ENCODE results near the gene INPP5E.

INPP5E gene, protein sequence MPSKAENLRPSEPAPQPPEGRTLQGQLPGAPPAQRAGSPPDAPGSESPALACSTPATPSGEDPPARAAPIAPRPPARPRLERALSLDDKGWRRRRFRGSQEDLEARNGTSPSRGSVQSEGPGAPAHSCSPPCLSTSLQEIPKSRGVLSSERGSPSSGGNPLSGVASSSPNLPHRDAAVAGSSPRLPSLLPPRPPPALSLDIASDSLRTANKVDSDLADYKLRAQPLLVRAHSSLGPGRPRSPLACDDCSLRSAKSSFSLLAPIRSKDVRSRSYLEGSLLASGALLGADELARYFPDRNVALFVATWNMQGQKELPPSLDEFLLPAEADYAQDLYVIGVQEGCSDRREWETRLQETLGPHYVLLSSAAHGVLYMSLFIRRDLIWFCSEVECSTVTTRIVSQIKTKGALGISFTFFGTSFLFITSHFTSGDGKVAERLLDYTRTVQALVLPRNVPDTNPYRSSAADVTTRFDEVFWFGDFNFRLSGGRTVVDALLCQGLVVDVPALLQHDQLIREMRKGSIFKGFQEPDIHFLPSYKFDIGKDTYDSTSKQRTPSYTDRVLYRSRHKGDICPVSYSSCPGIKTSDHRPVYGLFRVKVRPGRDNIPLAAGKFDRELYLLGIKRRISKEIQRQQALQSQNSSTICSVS

DNA sequence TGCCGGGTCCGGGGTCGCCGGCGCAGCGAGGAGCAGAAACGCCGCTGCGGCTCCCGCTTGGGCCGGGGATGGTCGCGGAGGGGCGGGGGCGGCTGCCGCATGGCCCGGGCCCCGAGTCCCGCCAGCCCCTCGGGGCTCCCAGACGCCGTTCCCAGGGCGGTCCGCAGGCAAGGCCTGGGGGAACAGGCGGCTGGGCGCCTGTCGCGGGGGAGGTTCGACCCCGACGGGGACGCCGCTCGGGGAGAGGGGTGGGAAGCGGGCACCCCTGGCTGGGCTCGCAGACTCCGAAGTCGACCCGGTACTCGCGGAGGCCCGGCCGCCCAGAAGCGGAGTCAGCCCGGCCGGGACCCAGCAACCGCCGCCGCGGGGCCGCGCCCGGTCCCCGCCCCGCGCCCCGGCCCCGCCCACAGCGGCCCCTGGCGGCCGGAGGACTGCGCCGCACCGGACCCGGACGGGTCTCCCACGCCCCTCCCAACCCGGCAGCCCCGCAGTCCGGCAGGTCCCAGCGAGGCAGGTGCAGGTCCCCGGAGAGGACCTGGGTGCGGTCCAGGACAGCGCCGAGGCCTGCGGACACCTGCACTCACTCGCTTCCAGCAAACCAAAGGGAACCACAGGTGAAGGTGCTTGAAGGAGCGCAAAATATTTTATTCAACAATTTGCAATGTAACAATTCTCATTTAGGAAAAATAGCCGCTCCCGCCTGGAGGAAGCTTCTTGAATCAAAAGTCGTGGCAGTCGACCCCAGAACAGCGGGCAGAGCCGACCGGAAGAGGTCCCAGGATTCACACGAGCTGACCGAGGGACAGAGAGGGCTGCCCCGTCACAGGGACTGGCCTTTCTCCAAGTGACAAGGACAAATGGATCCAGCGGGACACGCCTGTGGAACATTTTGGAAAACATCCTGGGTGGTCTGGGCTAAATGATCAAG lies at the start of gene INPP5E:
TSS of gene INPP5E (minus strand) at position 365 of the 928 bp plus-strand sequence. CDS start 426 bp downstream, outside the sequence.
- DNase-seq (ENCODE audit: low read depth) = peak; percentile 78

DNA sequence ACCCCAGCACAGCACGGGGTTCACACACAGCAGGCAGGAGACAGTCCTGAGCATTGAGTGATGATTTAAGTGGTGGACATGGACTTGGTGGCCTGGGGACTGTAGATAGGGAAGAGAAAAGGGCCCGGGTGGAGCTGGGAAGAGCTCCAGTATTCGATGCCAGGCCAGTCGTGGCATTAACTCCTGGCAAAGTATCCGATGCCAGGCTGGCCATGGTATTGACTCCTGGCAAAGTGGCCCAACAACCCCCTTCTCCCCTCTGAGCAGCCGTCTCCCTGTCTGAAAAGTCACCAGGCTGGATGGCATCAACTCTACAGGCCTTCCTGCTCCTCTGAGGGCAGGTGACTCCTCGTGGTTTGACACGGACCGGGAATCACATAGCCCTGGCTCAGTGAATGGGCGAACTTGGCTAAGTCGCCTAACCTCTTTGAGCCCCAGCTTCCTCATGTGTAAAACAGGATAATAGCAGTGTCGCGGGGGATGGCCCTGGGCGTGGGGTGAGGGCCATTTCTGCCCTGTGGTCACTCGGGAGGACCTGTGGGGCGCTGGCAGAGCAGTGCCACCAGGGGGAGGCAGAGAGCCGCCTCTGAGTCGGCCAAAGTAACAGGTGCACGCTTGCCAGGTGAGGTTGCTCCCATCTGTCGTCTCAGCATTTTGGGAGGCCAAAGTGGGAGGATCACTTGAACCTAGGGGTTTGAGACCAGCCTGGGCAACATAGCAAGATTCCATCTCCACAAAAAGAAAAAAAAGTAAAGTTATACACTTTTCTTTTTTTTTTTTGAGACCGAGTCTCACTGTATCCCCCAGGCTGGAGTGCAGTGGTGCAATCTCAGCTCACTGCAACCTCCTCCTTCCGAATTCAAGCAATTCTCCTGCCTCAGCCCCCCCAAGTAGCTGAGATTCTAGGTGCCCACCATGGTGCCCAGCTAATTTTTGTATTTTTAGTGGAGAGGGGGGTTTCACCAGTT lies 48.9 kb upstream of the INPP5E start:
- DNase-seq (ENCODE audit: low read depth) = peak; percentile 59

DNA sequence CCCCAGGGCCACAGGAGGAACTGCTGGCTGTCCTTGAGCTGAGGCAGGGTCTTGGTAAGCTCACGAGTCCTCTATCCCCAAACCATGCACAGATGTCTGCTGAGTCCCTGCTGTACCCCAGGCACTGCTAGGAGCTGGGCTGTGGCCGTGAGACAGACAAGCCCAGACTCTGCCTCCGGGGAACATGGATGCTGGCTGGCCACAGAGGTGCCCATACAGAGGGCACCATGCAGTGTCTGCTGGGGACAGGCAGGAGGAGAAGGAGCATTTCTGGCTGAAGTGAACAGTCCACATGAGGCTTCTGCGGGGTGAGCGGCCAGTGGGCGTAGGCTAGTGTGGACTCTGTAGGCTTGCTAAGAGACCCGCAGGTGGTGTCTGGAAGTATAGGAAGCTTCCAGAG lies 48.0 kb upstream of the INPP5E start:
- no peak for DNase-seq (ENCODE audit: low read depth)

DNA sequence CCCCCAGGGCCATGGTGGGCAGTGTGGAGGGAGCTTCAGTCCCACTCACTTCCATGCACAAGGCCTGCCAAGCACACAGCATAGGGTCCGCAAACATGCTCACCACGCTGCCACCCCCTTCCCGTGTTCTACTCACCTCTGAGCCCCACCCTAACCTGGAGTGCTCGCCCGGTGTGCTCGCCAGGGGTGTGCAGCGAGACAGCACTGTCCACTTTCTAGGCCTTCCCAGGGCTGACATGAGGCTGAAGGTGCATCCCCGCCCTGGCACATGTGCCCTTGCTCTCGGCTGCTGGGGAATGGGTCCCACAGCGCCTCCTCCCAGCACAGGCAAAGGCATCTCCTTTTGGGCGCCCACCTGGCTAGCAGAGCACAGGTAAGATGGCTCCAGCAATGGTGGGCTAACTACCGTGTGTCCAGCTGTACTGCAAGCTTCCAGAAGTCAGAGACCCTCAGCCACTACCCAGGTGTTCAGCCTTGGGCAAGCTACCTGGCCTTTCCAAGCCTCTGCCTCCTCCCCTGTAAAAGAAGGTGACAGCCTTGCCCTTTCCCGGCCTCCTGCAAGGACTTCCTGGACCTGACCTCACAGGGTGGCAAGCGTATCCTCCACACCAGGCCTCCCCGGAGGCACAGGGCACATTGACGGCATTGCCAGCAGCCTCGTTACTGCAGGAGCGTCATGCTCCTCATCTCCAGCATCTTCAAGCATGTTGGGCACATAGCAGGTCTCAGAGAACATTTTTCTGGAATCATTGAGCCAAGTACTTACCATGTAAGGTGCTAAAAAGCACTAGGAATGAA lies 47.4 kb upstream of the INPP5E start:
- no peak for DNase-seq (ENCODE audit: low read depth)

DNA sequence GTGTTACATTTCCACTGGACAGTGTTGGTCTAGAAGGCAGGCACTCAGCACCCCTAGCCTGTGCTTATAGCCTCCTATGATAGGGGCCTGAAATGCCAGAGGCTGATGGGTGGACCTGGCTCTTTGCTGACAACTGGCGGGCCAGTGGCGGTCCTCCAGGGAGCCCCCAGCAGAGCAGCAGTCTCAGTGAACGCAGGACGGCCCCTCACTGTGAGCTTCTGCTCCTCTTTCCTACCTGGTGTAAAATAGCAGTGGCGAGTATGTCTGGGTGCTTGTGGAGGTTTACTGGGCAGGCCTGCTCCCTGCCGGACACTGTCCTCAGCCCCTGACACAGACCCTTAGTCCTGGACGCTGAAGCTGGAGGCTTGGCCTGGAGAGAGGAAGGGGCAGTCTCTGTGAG lies 46.5 kb upstream of the INPP5E start:
- DNase-seq (ENCODE audit: low read depth) = no peak

DNA sequence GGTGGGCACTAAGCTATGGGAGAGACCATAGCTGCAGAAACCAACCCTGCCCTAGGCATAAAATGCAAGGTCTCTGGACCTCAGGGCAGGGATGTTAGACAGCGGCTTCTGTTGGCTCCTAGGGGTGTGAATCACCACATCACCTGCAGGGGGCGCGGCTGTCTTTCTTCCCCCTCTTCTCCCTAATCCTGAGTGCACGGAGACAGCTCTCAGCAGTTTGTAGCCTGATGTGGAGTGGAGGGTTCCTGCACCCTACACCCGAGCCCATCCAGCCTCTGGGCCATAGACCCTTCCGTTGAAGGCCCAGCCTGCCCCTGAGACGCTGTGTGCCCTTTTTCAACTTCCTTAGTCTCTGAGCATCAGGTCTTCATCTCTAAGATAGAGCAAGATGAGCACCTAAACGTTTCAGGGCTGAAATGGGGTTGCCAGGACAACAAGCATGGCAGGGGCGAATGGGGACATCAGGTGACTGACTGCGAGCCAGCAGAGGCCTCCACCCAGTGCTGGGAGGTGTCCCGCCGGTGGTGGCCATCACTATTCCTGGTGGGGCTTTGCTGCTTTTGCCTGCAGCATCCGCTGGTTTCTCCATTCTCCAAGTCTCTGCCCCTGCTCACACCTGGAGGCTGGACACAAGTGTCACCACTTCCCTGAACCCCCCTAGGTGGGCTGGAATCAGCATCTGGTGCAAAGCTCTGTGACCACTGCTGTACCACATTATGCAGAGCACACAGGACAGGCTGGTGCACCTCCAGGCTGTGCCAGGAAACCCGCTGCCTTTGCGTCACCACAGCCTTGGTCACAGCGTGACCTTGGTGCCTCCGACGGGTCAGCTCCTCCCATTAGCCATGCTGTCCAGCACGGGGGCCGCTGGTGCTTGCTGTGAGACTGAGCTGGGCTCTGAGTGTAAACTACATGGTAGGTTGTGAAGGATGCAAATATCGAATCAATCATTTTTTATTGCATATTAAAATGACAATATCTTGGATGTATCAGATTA lies 45.7 kb upstream of the INPP5E start:
- peak; percentile 77 for DNase-seq (ENCODE audit: low read depth)

DNA sequence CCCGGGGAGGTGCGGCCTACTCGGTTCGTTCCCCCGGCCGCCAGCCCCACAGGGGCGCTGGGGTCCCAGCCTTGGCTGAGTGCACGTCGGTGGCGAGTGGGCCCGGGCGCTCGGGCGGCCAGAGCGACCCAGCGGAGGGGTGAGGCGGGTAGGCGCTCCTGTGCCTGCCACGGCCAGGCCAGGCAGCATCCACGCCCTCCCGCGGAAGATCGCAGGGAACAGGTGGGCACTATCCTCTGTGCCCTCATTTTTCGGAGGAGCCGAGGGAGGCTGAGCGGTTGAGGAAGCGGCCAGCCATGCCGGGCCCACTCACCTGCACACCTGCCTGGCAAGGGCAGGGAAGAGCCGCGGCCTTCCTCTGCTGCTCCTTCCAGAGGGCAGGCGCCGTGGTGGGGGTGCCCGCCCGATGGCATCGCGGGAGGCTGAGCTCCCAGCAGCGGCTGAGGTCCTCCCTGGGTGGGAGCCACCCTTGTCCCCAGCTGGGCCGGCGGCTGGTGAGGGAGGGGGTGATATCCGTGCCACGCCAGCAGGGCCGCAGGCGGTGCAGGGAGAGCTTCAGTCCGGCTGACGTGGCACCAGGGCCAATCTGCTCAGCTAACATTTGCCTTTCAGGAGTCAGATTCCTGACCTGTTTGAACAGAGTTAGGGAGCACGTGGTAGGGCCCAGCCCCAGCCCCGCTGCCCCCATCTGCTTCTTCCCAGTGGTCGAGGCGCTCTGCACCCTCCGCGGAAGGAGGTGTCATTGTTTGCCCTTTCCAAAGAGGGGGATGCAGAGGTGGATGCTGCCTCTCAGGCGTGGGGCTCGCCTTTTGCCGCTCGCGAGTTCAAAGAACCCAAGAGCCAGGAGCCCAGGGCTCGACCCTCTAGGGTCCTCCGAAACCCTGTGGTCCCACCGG lies 44.8 kb upstream of the INPP5E start:
- no peak for DNase-seq (ENCODE audit: low read depth)

DNA sequence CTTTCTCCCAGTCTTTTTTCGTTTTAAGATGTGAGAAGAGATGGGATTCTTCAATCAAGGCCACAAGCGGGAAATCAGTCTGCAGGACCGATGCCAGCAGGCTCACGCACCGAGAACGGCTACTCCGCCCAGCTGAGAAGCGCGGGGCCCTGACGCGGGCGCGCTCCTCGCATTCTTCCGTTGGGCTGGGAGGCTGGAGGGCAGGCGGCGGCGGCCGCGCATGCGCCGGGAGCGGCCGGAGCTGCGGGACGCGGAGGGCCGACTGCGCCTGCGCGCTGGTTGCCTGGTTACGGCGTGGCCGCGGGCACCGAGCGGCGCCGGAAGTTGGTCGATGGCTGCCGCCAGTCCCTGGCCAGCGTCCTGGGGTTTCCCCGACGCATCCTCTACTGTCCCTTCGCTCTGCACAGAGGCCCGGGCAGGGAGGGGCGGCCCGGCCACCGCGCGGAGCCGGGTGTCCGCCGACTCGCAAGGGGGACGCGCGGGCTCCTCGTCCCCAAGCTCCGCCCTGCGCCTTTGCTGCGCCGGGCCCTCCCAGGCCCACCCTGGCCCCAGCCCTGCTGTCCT lies 44.0 kb upstream of the INPP5E start:
- peak; percentile 94 for DNase-seq (ENCODE audit: low read depth)

DNA sequence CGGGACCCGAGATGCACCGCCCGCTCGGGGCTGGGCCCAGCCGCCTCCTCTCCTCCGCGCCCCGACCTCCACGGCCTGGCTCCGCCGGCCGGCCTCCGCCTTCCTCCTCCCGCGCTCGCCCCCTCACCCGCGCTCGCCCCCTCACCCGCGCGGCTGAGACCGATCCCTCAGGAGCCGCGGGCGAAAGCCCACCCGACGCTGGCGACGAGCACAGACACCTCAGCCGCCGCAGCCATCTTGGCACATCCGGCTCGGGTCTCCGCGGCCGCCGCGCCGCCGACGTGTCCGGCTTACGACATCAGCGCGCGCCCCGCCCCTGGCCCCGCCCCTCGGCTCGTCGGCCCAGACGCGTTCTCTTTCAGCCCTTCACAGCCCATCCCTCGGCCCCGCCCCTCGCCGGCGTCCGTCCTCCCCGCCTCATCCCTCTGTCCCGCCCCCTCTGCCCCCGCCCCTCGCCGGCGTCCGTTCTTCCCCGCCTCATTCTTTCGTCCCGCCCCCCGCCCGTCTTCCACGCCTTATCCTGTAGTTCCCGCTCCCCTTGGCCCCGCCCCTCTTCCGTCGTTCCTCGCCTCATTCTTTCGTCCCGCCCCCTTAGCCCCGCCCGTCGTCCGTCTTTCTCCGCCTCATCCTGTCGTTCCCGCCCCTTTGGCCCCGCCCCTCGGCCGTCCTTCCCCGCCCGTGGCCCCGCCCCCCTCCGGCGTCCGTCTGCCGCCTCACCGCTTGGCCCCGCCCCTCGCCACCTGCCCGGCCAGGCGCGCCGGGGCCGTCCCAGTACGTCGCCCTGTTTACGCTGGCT lies 43.3 kb upstream of the INPP5E start, which contains the start of gene SEC16A:
TSS of gene SEC16A (minus strand) at position 248 of the 796 bp plus-strand sequence. CDS start 5,425 bp downstream, outside the sequence.
- peak; percentile 100 for DNase-seq (ENCODE audit: low read depth)

DNA sequence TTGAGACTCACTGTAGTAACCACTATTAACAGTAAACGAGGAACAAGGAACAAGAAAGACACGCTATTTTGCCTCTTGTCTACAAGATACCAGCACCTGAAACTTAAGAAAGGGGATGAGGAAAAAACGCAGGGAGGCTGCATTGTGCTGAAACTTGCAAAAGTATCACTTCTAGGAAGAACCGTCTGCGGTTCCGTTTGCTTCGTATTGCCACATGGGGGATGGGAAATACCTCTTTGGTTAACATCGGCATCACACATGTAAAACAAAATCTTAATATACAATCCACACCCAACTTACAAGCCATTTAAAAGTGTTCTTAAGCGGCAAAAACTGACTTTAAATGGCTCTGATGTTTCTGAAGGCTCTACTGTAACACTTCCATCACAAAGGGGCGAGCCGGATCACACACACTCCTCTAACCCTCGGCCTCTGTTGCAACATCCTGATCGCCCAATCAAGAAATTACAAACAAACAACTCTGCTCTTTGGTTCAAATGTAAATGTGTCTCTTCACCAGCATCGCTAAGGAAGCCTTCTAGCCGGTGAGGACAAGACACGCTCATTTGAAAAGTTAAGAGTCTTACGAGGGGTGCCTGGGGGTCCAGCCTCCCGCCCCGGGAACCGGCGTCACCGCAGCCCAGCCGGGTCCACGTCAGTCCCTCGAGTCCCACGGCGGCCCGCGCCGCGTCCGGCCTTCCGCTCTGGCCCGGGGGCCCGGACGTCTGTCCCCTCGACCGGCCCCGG lies 42.6 kb upstream of the INPP5E start:
- DNase-seq (ENCODE audit: low read depth) = no peak

DNA sequence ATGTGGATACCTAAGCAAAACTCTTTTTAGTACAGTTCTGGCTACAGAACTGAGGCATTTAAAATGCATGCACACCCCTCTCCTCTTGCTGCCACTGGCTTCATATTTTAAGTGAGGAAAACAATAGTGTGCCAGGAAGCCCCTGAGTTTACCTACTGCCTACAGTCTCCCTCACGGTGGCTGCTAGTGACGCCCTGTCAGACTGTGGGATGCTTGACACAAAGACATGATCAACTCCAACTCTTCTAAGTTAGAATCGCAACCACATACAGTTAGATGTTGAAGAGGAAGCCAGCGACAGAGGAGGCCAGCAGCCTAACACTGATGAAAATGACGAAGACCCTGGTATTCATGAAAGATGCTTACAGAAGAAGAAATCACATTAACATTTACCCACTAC lies 41.9 kb upstream of the INPP5E start:
- no peak for DNase-seq (ENCODE audit: low read depth)

DNA sequence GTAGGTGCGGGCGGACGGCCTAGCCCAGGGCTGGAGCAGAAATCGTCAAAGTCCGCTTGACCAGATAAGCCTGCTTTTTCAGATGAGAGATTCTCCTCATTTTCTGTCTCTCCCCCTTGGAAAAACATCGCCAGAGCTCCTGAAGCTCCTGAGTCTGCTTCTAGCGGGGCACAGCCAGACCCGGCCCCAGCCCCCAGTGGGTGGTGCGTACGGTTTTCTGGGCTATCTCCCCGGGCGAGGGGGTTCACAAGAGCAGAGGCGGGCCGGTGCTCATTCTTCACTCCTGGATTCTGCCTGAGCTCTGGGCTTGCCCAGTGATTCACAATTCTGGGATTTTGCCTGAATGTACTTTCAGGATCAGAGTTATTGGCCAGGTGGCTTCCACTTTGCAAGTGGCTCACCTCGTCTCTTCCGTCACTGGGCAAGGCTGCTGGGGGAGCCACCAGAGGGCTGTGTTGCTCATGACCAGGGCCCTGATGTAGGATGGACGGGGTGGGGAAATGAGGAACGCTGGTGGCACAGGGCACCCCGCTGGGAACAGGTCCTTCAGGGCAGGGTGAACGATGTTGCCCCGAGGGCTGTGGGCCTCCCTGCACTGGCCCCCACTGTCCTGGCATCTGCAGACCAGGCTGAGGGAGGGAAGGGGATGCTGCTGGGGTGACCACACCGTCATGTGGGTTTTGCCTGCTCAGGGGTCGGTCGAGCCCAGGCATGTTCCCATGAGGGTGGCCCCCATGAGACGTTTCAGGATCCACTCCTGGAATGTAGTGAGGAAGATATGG lies 36.9 kb upstream of the INPP5E start:
- DNase-seq (ENCODE audit: low read depth) = no peak

DNA sequence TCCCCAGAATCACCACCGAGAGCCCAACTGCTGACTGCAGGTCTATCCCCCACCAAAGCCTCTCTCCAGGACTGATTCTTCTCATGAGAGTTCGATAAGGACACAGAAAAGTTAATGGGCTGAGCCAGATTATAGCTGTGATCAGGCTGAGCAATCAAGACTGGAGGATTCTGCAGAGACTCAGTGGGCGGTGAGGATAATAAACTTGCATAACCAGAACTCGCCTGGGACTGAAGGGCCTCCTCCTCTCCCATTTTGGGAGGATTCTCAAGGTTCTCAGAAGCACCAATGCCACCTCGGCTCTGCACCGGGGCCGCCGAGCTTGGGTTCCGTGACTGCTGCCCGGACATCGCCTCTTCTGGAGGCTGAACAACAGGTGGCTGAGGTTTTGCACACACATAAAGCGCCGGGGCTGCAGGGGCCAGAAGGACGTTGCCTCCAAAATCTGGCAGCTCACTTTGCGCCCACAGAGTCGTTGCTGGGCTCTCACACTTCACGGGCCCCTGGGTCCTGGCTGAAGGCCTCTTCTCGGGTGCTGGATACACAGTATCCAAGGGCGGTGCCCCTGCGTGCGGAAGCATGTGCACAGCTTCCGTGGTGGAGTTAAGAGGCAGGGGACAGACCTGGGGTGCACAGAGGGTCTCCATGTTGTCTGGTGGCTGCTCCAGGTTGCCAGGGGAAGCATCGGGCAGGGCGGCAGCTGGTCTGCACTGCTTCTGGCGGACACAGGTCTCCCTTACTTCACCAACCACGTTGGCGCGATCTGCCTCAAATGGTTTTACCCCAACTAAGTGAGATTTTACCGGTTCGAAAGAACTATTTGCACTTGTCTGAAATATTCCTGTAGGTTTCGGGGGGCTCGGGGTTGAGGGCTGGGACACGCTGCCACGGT lies 35.6 kb upstream of the INPP5E start:
- no peak for DNase-seq (ENCODE audit: low read depth)

DNA sequence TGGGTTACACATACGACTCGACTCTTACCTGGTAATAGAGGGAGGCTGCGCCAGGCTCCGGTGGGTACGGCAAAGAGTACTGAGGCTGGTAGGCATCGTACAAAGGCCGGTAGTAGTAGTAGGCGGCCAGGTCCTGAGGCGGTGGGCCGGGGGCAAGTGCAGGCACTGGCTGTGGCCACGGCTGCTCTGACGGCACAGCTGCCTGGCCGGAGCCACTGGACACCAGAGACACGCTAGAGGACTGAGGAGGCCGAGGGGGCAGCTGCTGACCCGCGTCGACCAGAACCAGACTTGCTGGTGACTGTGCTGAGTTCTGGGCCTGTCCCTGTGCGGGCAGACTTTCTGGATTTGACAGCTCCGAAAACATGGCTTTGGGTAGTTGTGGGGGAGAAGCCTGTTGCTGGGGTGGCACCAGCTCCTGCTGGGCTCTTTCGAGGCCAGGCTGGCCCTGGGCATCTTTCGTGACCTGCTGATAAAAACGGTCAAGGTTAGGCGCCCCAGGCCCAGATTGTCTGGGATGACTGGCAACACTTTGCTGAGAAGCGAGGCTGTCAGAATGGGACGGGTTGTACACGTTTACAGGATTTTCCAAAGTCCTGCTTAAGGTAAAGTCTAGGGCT lies 34.5 kb upstream of the INPP5E start:
- DNase-seq (ENCODE audit: low read depth) = no peak

Measured in activated gamma-delta T cell treated with anti-CD3 and anti-CD28 coated beads, Interleukin-2, amount 50 U/mL, for 16 hours (primary cell).